Spinal cord (tissue), 10 donors: ENCODE measurements around the gene SNX24. TPM values are rescaled to one million over a fixed set of nuclear protein-coding genes. Genes with fewer than 3 reads are reported as not detected.
A peak's percentile ranks its signal among the peaks of the same experiment; 100 is the strongest.

Experiments used
- DNase-seq, 6 donors: peaks; one replicate each; pipeline versions ENCODE4 v3.0.0 to v3.0.0-alpha.2; 2013 to 2015; ENCODE audit warnings: low spot score in 6 of 6, low read depth in 4 of 6
- H3K27ac ChIP-seq: one replicate; pipeline ENCODE4 v1.5.1; 2013; ENCODE audit warnings: low read depth, low read length, control low read depth
- H3K27me3 ChIP-seq: one replicate; pipeline ENCODE4 v1.6.1; 2013; ENCODE audit warnings: low read length; ENCODE audit not compliant: control insufficient read depth, insufficient read depth
- H3K36me3 ChIP-seq: one replicate; pipeline ENCODE4 v1.6.1; 2013; ENCODE audit warnings: low read length; ENCODE audit not compliant: control insufficient read depth, insufficient read depth
- H3K4me1 ChIP-seq: one replicate; pipeline ENCODE4 v1.6.1; 2013; ENCODE audit warnings: low read length; ENCODE audit not compliant: control insufficient read depth, insufficient read depth
- H3K4me3 ChIP-seq: one replicate; pipeline ENCODE4 v1.5.1; 2013; ENCODE audit warnings: low read depth, low read length, control low read depth
- H3K9me3 ChIP-seq: one replicate; pipeline ENCODE4 v1.6.1; 2013; ENCODE audit warnings: low read length; ENCODE audit not compliant: control insufficient read depth, insufficient read depth
- WGBS: methylation state at CpG from one replicate; pipeline ENCODE4 v1.1.5; 2013; ENCODE audit warnings: missing lambda C conversion rate; ENCODE audit not compliant: insufficient coverage; 5-methylcytosine and 5-hydroxymethylcytosine counted together
- polyA plus RNA-seq, 2 donors: library from polyadenylated mRNA; unstranded; fragments of 120-200 nt; gene quantifications; one replicate each; pipeline ENCODE4 v1.2.1, GENCODE V29; 2013; ENCODE audit not compliant: insufficient read length in 2 of 2
- total RNA-seq, 2 donors: library from RNA; depleted of rRNA in 1 of 2; stranded (reverse); fragments of 120-200 nt in 1 of 2; fragments of >200 nt in 1 of 2; gene quantifications; one replicate each; pipeline versions ENCODE4 v1.2.3 to v1.2.4, GENCODE V29; 2013 to 2014
- donor health status: healthy.

SNX24 gene
- total and polyA plus RNA-seq, 4 donors = 26.7 to 38.3 (median 30.8) TPM

DNA sequence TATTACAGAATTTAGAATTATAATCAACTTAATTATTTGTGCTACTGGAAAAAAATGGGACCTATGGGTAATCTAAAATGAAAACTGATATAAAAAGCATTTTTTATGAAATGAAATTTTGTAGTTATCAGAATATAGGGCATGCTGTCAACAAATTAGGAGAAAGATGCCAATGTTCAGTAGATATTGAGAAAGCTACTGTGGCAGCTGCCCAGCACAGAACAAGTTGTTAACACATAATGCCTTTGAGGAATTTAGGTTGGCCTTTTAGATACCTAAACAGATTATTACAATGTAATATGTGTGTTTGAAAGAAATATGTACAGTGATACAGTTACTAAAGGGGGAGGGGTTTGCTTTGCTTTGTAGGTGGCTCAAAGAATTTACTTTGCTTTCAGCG, 137.0 kb downstream of the SNX24 start:
- no peak for DNase-seq
- Histone ChIP-seq H3K4me3 (no peak overlapping the region), H3K27me3 (no peaks in the 10 kb centered on the region), H3K9me3 (no peaks in the 10 kb centered on the region), H3K27ac (no peak overlapping the region), H3K4me1 (no peaks in the 10 kb centered on the region), H3K36me3 (no peaks in the 10 kb centered on the region)
- WGBS = no CpG with 5 or more reads among the region's 1 CpG

DNA sequence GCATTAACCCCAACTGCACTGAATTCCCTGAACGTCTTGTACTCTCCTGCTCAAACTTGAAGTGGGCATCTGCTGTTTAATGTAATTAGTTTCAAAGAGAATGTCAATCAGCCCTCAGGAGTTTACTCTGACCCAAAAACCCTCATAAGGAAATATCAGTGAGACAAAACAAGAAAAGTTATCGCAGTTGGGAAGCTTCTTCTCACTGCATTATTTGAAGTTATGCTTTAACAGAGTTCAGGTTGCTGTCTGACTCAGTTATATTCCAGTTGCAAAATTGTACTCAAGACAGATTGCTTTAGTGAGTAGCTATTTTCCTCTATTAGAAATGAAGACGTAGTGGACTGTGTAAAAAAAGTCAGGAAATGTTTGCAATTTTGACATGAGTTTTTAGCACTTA, 139.0 kb downstream of the SNX24 start:
- no peaks in the 10 kb centered on the region for H3K4me1 ChIP-seq
- H3K27ac ChIP-seq = no peak overlapping the region
- H3K36me3 ChIP-seq = no peaks in the 10 kb centered on the region
- H3K4me3 ChIP-seq = no peak overlapping the region
- no peaks in the 10 kb centered on the region for H3K9me3 ChIP-seq
- DNase-seq = no peak
- WGBS = no CpG with 5 or more reads among the region's 3 CpGs
- H3K27me3 ChIP-seq = no peaks in the 10 kb centered on the region

DNA sequence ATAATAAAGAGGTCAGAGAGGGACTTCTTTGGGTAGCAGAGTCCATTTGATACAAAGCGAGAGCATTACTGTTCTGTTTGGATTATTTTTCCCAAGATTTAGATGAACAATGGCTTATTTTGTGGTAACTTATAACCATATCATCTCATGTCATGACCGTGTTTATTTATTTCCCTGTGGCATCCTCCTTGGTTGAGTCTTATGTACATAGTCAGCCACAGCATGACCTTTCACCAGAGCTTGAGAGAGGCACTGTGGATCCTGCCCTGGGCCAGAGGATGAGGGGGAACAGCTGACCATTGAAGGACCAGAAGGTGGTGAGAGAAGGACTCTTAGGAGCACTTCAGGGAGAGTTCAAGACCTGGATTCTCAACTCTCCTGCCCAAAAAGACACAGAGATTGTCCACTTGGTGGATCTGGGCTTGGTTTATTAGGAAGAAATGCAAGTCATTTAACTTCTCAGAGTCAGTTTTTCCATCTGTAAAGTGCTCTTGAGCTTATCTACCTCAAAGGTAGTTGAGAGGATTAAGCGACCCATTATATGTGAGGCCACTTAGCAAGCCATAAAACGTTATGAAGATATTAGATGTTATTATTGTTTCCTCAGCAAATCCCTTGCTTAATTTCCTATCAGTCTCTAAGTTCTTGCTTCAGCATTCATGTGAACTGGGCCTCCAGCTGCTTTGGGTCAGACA, 139.7 kb downstream of the SNX24 start:
- H3K4me3 ChIP-seq = no peak overlapping the region
- no peaks in the 10 kb centered on the region for H3K4me1 ChIP-seq
- H3K36me3 ChIP-seq = no peaks in the 10 kb centered on the region
- no peak overlapping the region for H3K27ac ChIP-seq
- WGBS = no CpG with 5 or more reads among the region's 4 CpGs
- H3K27me3 ChIP-seq = no peaks in the 10 kb centered on the region
- DNase-seq = no peak
- H3K9me3 ChIP-seq = no peaks in the 10 kb centered on the region

DNA sequence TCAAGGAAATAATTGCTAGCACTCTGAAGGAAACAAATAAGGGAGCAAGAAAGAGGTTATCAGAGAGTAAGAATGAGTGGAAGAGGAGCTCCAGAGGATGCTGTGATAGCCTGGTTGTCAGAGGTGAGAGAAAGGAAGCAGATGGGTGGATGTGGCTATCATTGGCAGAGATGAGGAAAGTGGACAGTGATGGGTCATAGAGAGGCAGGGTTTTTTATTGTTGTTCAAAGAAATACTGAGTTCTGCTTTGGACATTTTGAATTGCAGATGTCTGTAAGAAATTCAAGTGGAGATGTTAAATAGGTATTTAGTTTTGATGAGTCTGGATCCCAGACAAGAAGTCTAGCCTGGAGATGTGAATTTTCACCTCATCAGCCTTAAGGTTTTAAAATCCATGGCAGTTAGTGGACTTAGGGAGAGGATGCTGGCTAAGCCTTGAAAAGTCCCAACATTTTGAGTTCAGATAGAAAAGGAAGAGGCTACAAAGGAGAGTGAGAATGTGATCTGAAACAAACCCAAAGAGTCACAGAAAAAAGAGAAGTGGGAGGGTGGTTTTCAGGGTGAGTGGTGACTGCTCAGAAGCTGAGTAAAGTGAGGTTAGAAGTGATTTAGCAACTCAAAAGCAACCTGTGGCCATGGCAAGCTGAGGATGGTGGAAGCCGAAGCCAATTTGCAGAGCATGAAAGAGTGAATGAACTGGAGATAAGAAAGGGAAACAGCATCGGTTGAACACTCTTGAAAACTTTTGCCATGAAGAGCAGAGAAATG, 140.7 kb downstream of the SNX24 start:
- H3K27ac ChIP-seq = no peak overlapping the region
- H3K36me3 ChIP-seq = no peaks in the 10 kb centered on the region
- DNase-seq = no peak
- 100% methylated on average over 2 of the region's 2 CpGs for WGBS
- no peaks in the 10 kb centered on the region for H3K4me1 ChIP-seq
- H3K9me3 ChIP-seq = no peaks in the 10 kb centered on the region
- H3K4me3 ChIP-seq = no peak overlapping the region
- no peaks in the 10 kb centered on the region for H3K27me3 ChIP-seq

DNA sequence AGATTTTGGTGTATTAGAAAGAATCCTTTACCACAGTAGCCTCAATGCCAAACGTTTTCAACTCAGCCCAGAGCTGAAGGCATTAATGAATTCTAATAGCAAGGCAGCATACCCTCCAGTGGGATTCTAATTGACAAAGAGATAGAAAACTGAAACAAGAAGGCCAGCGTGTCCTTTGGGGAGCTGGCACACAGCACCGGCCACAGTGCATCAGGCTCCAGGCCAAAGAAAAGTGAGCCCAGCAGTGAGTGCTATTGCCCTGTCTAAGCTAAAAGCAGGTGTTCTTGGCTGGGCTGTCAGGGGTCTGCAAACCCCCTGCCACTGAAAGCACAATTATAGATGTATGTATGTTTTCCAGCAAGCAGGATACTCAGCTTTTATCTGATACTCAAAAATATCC, 150.7 kb downstream of the SNX24 start:
- Histone ChIP-seq H3K27ac (no peak overlapping the region), H3K36me3 (no peaks in the 10 kb centered on the region), H3K4me1 (no peaks in the 10 kb centered on the region), H3K27me3 (no peaks in the 10 kb centered on the region), H3K4me3 (no peak overlapping the region), H3K9me3 (no peaks in the 10 kb centered on the region)
- peak in 2 of 6 donors; percentile 36 to 50 for DNase-seq
- 17% methylated on average over 2 of the region's 3 CpGs for WGBS

DNA sequence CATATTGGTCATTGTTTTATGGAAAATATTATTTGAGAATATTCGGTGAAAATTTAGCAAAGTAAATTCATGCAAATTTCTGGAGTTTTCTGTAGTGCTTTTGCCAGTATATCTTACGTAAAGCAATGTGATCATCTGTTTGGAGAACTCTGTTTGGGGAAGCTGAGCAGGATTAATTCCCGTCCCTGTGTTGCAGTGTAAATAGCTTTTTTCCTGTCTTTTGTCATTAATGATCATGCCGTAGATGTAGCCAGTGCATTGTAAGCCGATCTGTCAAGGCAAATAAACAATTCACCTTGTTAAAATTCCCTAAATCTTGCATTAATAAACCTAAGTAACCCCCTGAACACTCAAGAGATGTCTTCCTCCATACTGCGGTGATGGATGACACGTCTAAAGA, 151.9 kb downstream of the SNX24 start:
- no peaks in the 10 kb centered on the region for H3K4me1 ChIP-seq
- no peak overlapping the region for H3K27ac ChIP-seq
- H3K9me3 ChIP-seq = no peaks in the 10 kb centered on the region
- no peaks in the 10 kb centered on the region for H3K36me3 ChIP-seq
- no peak overlapping the region for H3K4me3 ChIP-seq
- 73% methylated on average over 2 of the region's 7 CpGs for WGBS
- DNase-seq = no peak
- H3K27me3 ChIP-seq = no peaks in the 10 kb centered on the region

DNA sequence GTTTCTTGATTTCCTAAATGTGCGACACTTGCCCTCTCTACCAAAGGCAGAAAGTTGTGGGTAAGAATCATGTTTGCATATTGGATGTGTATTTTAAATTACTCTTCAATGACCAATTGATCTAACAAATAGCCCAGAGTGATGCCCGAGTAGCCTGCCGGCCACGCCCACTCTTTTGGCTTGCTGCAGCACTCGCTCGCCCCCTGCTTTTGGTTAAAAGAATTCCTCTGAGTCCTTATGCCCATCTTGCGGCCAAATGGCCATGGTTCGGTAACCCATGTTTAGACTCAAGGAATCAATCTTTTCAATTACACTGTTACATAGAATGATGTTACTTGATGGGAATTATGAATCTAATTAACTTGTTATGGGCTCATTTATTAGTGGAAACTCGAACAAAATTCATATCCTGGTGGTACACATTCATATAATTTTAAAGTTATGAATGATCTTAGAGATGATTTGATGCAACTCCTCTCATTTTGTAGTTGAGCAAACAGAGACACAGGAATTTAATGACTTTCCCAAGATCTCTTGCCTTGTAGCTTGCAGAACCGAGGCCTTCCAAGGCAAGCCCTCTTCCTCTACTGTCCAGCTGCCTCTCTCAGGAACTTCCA, 154.6 kb downstream of the SNX24 start:
- 55% methylated on average over 6 of the region's 10 CpGs for WGBS
- DNase-seq = no peak
- H3K36me3 ChIP-seq = no peaks in the 10 kb centered on the region

DNA sequence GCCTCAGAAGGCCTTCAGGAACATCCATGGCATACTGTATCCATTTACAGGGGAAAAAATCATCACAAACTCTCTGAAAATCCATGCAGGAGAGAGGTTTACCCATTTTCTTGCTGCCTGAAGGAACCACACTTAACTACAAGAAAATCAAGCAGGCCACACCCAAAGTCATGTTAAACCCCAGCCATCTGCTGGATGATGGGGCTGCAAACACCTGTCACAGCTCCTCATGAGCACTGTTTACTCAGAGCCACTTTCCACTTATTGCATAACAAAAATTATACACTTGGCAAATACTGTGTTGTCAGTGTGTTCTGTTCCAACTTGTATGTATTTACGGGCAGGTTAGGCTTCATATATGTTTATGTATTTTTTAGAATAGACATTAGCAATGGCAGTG, 155.3 kb downstream of the SNX24 start:
- peaks cover 2% of the 10 kb centered on the region for H3K36me3 ChIP-seq
- WGBS = no CpG with 5 or more reads among the region's 1 CpG
- DNase-seq = no peak

More for the DNA sequence above, 154.6 kb downstream of the SNX24 start:
- Histone ChIP-seq H3K4me3 (no peak overlapping the region), H3K27me3 (no peaks in the 10 kb centered on the region), H3K27ac (no peak overlapping the region), H3K4me1 (no peaks in the 10 kb centered on the region), H3K9me3 (no peaks in the 10 kb centered on the region)

DNA sequence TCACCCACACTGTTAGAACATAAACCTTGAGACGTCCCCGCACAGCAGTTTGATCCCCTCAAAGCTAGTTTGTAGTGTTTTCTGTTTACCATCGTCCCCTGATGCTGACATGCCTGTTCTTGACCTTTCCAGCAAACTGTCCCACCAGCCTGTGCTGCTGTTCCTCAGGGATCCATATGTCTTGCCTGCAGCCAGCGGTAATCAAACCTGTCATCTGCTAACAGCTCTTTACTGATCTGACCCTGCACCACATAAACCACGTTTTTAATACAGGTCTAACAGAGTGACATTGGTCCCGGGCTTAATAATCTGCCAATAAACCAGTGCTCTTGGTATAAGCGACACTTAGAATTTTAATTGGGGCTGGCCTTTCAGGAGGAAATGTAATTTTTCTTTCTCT, 156.4 kb downstream of the SNX24 start:
- WGBS = 76% methylated on average over 4 of the region's 7 CpGs
- peak in 1 of 6 donors; percentile 43 for DNase-seq
- no peaks in the 10 kb centered on the region for H3K4me1 ChIP-seq
- peaks cover 2% of the 10 kb centered on the region for H3K36me3 ChIP-seq
- no peaks in the 10 kb centered on the region for H3K9me3 ChIP-seq
- no peak overlapping the region for H3K27ac ChIP-seq
- no peaks in the 10 kb centered on the region for H3K27me3 ChIP-seq
- H3K4me3 ChIP-seq = no peak overlapping the region

More for the DNA sequence above, 155.3 kb downstream of the SNX24 start:
- Histone ChIP-seq H3K4me3 (no peak overlapping the region), H3K4me1 (no peaks in the 10 kb centered on the region), H3K9me3 (no peaks in the 10 kb centered on the region), H3K27ac (no peak overlapping the region), H3K27me3 (no peaks in the 10 kb centered on the region)
